ENCODE measurements around the gene FBXW9.
"Not testable (repeated sequence)": the region's sequence is repeated elsewhere in the genome, so short reads cannot be mapped to it uniquely, and the experiment has no call there.

Gene FBXW9

GRCh38 chr19:12712077-12712476 is 15.6 kb upstream of the FBXW9 start:
- H3K4me1 ChIP-seq (ENCODE audit: control insufficient read depth, insufficient read depth, low read length, poor library complexity, severe bottlenecking); H3K27ac ChIP-seq (ENCODE audit: low read depth, low read length, severe bottlenecking); H3K4me3 ChIP-seq (ENCODE audit: extremely low read depth, insufficient read depth, low read length, poor library complexity, severe bottlenecking); H3K9me3 ChIP-seq (ENCODE audit: control insufficient read depth, low read length): not testable (repeated sequence)
- 80 to 85% methylated on average over 7 to 8 of the region's 14 CpGs for WGBS, 2 experiments (ENCODE audit: insufficient coverage in 2 of 2)
- H3K36me3 ChIP-seq (ENCODE audit: control insufficient read depth, insufficient read depth, low read length) = peaks cover 91% of the 10 kb centered on the region

- Histone ChIP-seq H3K9me3 (ENCODE audit: control insufficient read depth, low read length) (no peaks in the 10 kb centered on the region), H3K4me3 (ENCODE audit: extremely low read depth, insufficient read depth, low read length, poor library complexity, severe bottlenecking) (no peak overlapping the region), H3K27ac (ENCODE audit: low read depth, low read length, severe bottlenecking) (no peak overlapping the region), H3K4me1 (ENCODE audit: control insufficient read depth, insufficient read depth, low read length, poor library complexity, severe bottlenecking) (no peaks in the 10 kb centered on the region), H3K36me3 (ENCODE audit: control insufficient read depth, insufficient read depth, low read length) (peaks cover 91% of the 10 kb centered on the region)
- 98 to 99% methylated on average over 13 of the region's 17 CpGs for WGBS, 2 experiments (ENCODE audit: insufficient coverage in 2 of 2)
Observed at GRCh38 chr19:12711187-12711586, 14.8 kb upstream of the FBXW9 start.

- WGBS, 2 experiments (ENCODE audit: insufficient coverage in 2 of 2) = 94 to 99% methylated on average over 6 to 8 of the region's 8 CpGs
- H3K36me3 ChIP-seq (ENCODE audit: control insufficient read depth, insufficient read depth, low read length) = peaks cover 92% of the 10 kb centered on the region
- no peak overlapping the region for H3K27ac ChIP-seq (ENCODE audit: low read depth, low read length, severe bottlenecking)
- no peaks in the 10 kb centered on the region for H3K9me3 ChIP-seq (ENCODE audit: control insufficient read depth, low read length)
- no peaks in the 10 kb centered on the region for H3K4me1 ChIP-seq (ENCODE audit: control insufficient read depth, insufficient read depth, low read length, poor library complexity, severe bottlenecking)
- H3K4me3 ChIP-seq (ENCODE audit: extremely low read depth, insufficient read depth, low read length, poor library complexity, severe bottlenecking) = no peak overlapping the region
Observed at GRCh38 chr19:12708641-12709040, 12.2 kb upstream of the FBXW9 start.

GRCh38 chr19:12706332-12706718 is 9.9 kb upstream of the FBXW9 start:
- WGBS, 2 experiments (ENCODE audit: insufficient coverage in 2 of 2) = 94 to 95% methylated on average over 12 to 13 of the region's 13 CpGs
- no peaks in the 10 kb centered on the region for H3K4me1 ChIP-seq (ENCODE audit: control insufficient read depth, insufficient read depth, low read length, poor library complexity, severe bottlenecking)
- peaks cover 98% of the 10 kb centered on the region for H3K36me3 ChIP-seq (ENCODE audit: control insufficient read depth, insufficient read depth, low read length)
- H3K27ac ChIP-seq (ENCODE audit: low read depth, low read length, severe bottlenecking) = no peak overlapping the region
- no peak overlapping the region for H3K4me3 ChIP-seq (ENCODE audit: extremely low read depth, insufficient read depth, low read length, poor library complexity, severe bottlenecking)
- no peaks in the 10 kb centered on the region for H3K9me3 ChIP-seq (ENCODE audit: control insufficient read depth, low read length)

- Histone ChIP-seq H3K4me1 (ENCODE audit: control insufficient read depth, insufficient read depth, low read length, poor library complexity, severe bottlenecking) (no peaks in the 10 kb centered on the region), H3K4me3 (ENCODE audit: extremely low read depth, insufficient read depth, low read length, poor library complexity, severe bottlenecking) (no peak overlapping the region), H3K9me3 (ENCODE audit: control insufficient read depth, low read length) (no peaks in the 10 kb centered on the region), H3K27ac (ENCODE audit: low read depth, low read length, severe bottlenecking) (no peak overlapping the region), H3K36me3 (ENCODE audit: control insufficient read depth, insufficient read depth, low read length) (peaks cover 98% of the 10 kb centered on the region)
- 95 to 96% methylated on average over 21 to 24 of the region's 29 CpGs for WGBS, 2 experiments (ENCODE audit: insufficient coverage in 2 of 2)
Observed at GRCh38 chr19:12705654-12706331, 9.4 kb upstream of the FBXW9 start.

GRCh38 chr19:12705169-12705568 is 8.7 kb upstream of the FBXW9 start:
- Histone ChIP-seq H3K4me3 (ENCODE audit: extremely low read depth, insufficient read depth, low read length, poor library complexity, severe bottlenecking) (no peak overlapping the region), H3K36me3 (ENCODE audit: control insufficient read depth, insufficient read depth, low read length) (peaks cover 95% of the 10 kb centered on the region), H3K9me3 (ENCODE audit: control insufficient read depth, low read length) (no peaks in the 10 kb centered on the region), H3K27ac (ENCODE audit: low read depth, low read length, severe bottlenecking) (no peak overlapping the region), H3K4me1 (ENCODE audit: control insufficient read depth, insufficient read depth, low read length, poor library complexity, severe bottlenecking) (no peaks in the 10 kb centered on the region)
- 96 to 97% methylated on average over 13 of the region's 13 CpGs for WGBS, 2 experiments (ENCODE audit: insufficient coverage in 2 of 2)

- Histone ChIP-seq H3K9me3 (ENCODE audit: control insufficient read depth, low read length) (no peaks in the 10 kb centered on the region), H3K27ac (ENCODE audit: low read depth, low read length, severe bottlenecking) (peak overlapping the region; percentile 8), H3K36me3 (ENCODE audit: control insufficient read depth, insufficient read depth, low read length) (peaks cover 95% of the 10 kb centered on the region), H3K4me1 (ENCODE audit: control insufficient read depth, insufficient read depth, low read length, poor library complexity, severe bottlenecking) (no peaks in the 10 kb centered on the region), H3K4me3 (ENCODE audit: extremely low read depth, insufficient read depth, low read length, poor library complexity, severe bottlenecking) (no peak overlapping the region)
- 54 to 55% methylated on average over 8 to 9 of the region's 9 CpGs for WGBS, 2 experiments (ENCODE audit: insufficient coverage in 2 of 2)
Observed at GRCh38 chr19:12703046-12703445, 6.6 kb upstream of the FBXW9 start.

GRCh38 chr19:12701596-12702282 is 5.3 kb upstream of the FBXW9 start:
- 96 to 98% methylated on average over 30 to 32 of the region's 33 CpGs for WGBS, 2 experiments (ENCODE audit: insufficient coverage in 2 of 2)
- H3K4me3 ChIP-seq (ENCODE audit: extremely low read depth, insufficient read depth, low read length, poor library complexity, severe bottlenecking) = no peak overlapping the region
- H3K27ac ChIP-seq (ENCODE audit: low read depth, low read length, severe bottlenecking) = no peak overlapping the region
- peaks cover 82% of the 10 kb centered on the region for H3K36me3 ChIP-seq (ENCODE audit: control insufficient read depth, insufficient read depth, low read length)
- H3K4me1 ChIP-seq (ENCODE audit: control insufficient read depth, insufficient read depth, low read length, poor library complexity, severe bottlenecking) = no peaks in the 10 kb centered on the region
- H3K9me3 ChIP-seq (ENCODE audit: control insufficient read depth, low read length) = no peaks in the 10 kb centered on the region

- Histone ChIP-seq H3K9me3 (ENCODE audit: control insufficient read depth, low read length) (no peaks in the 10 kb centered on the region), H3K27ac (ENCODE audit: low read depth, low read length, severe bottlenecking) (no peak overlapping the region), H3K36me3 (ENCODE audit: control insufficient read depth, insufficient read depth, low read length) (peaks cover 46% of the 10 kb centered on the region), H3K4me3 (ENCODE audit: extremely low read depth, insufficient read depth, low read length, poor library complexity, severe bottlenecking) (no peak overlapping the region), H3K4me1 (ENCODE audit: control insufficient read depth, insufficient read depth, low read length, poor library complexity, severe bottlenecking) (peaks cover 4% of the 10 kb centered on the region)
- 85 to 96% methylated on average over 4 to 5 of the region's 6 CpGs for WGBS, 2 experiments (ENCODE audit: insufficient coverage in 2 of 2)
Observed at GRCh38 chr19:12698138-12698537, 1.7 kb upstream of the FBXW9 start.

GRCh38 chr19:12697425-12697824 is 994 bp upstream of the FBXW9 start:
- WGBS, 2 experiments (ENCODE audit: insufficient coverage in 2 of 2) = 94 to 97% methylated on average over 22 of the region's 22 CpGs
- H3K4me3 ChIP-seq (ENCODE audit: extremely low read depth, insufficient read depth, low read length, poor library complexity, severe bottlenecking); H3K27ac ChIP-seq (ENCODE audit: low read depth, low read length, severe bottlenecking); H3K4me1 ChIP-seq (ENCODE audit: control insufficient read depth, insufficient read depth, low read length, poor library complexity, severe bottlenecking); H3K9me3 ChIP-seq (ENCODE audit: control insufficient read depth, low read length): not testable (repeated sequence)
- H3K36me3 ChIP-seq (ENCODE audit: control insufficient read depth, insufficient read depth, low read length) = peaks cover 46% of the 10 kb centered on the region

GRCh38 chr19:12695997-12696365 is 450 bp downstream of the FBXW9 start:
- Histone ChIP-seq H3K4me3 (ENCODE audit: extremely low read depth, insufficient read depth, low read length, poor library complexity, severe bottlenecking) (peak overlapping the region; percentile 66), H3K9me3 (ENCODE audit: control insufficient read depth, low read length) (no peaks in the 10 kb centered on the region), H3K36me3 (ENCODE audit: control insufficient read depth, insufficient read depth, low read length) (peaks cover 31% of the 10 kb centered on the region), H3K4me1 (ENCODE audit: control insufficient read depth, insufficient read depth, low read length, poor library complexity, severe bottlenecking) (peaks cover 4% of the 10 kb centered on the region), H3K27ac (ENCODE audit: low read depth, low read length, severe bottlenecking) (no peak overlapping the region)
- 3 to 6% methylated on average over 24 to 29 of the region's 36 CpGs for WGBS, 2 experiments (ENCODE audit: insufficient coverage in 2 of 2)
